ENCODE measurements around the gene HBD. TPM values are rescaled to one million over a fixed set of nuclear protein-coding genes. Genes with fewer than 3 reads are reported as not detected.

Gene HBD
- total and polyA plus RNA-seq, 9 of the 15 experiments (the other 6 are each of a cell fraction or from before 2014, with no cell fraction given) = 11.8 to 169 (median 36.0) TPM

DNA sequence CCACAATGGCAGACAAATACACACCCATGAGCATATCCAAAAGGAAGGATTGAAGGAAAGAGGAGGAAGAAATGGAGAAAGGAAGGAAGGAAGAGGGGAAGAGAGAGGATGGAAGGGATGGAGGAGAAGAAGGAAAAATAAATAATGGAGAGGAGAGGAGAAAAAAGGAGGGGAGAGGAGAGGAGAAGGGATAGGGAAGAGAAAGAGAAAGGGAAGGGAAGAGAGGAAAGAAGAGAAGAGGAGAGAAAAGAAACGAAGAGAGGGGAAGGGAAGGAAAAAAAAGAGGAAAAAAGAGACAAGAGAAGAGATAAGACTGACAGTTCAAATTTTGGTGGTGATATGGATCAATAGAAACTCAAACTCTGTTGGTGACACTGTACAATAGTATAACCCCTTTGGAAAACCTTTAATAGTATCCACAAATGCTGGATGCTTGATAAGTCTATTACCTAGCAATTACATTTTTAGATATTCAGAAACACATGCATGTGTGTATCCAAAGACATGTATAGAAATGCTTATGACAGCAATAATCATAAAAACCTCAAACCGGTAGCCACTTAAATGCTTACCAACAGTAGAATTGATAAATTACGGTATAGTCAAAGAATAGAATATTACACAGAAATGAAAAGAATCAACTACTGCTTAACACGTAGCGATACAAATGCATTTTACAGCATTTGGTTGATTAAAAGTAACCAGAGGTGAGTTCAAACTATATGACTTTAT lies 1.2 kb upstream of the HBD start (continued):
- TF ChIP-seq ZBTB11 (CRISPR knock-in tag; IDR thresholded peaks at IDR 0.05) (no peak), BDP1 (IDR thresholded peaks at IDR 0.05; ENCODE audit: insufficient read depth, insufficient read length) (no peak), CHCHD3 (CRISPR knock-in tag; IDR thresholded peaks at IDR 0.05) (no peak), SREBF1 (IDR thresholded peaks at IDR 0.05; ENCODE audit: borderline replicate concordance, low read depth, low read length) (no peak), COPS2 (conservative IDR thresholded peaks at IDR 0.05) (no peak), E2F4 (CRISPR knock-in tag; IDR thresholded peaks at IDR 0.05; ENCODE audit: low read depth) (no peak), CBX2 (IDR thresholded peaks at IDR 0.05; ENCODE audit: insufficient read depth, low read length, poor library complexity, severe bottlenecking) (no peak), HOXB6 (CRISPR knock-in tag; IDR thresholded peaks at IDR 0.05; ENCODE audit: borderline replicate concordance) (no peak), NR2F6 (CRISPR knock-in tag; IDR thresholded peaks at IDR 0.05) (no peak), TAL1 (IDR thresholded peaks at IDR 0.05) (no peak), HMGN3 (IDR thresholded peaks at IDR 0.05; ENCODE audit: borderline replicate concordance, extremely low read depth, insufficient read length, low read depth, low read length) (no peak), FOXJ3 (CRISPR knock-in tag; IDR thresholded peaks at IDR 0.05) (no peak), IRF2 (CRISPR knock-in tag; IDR thresholded peaks at IDR 0.05) (no peak), PHTF2 (CRISPR knock-in tag; IDR thresholded peaks at IDR 0.05) (no peak)
- TF ChIP-seq, protein P1, sequence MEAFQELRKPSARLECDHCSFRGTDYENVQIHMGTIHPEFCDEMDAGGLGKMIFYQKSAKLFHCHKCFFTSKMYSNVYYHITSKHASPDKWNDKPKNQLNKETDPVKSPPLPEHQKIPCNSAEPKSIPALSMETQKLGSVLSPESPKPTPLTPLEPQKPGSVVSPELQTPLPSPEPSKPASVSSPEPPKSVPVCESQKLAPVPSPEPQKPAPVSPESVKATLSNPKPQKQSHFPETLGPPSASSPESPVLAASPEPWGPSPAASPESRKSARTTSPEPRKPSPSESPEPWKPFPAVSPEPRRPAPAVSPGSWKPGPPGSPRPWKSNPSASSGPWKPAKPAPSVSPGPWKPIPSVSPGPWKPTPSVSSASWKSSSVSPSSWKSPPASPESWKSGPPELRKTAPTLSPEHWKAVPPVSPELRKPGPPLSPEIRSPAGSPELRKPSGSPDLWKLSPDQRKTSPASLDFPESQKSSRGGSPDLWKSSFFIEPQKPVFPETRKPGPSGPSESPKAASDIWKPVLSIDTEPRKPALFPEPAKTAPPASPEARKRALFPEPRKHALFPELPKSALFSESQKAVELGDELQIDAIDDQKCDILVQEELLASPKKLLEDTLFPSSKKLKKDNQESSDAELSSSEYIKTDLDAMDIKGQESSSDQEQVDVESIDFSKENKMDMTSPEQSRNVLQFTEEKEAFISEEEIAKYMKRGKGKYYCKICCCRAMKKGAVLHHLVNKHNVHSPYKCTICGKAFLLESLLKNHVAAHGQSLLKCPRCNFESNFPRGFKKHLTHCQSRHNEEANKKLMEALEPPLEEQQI (IDR thresholded peaks at IDR 0.05) = no peak
- TF ChIP-seq, protein P2, sequence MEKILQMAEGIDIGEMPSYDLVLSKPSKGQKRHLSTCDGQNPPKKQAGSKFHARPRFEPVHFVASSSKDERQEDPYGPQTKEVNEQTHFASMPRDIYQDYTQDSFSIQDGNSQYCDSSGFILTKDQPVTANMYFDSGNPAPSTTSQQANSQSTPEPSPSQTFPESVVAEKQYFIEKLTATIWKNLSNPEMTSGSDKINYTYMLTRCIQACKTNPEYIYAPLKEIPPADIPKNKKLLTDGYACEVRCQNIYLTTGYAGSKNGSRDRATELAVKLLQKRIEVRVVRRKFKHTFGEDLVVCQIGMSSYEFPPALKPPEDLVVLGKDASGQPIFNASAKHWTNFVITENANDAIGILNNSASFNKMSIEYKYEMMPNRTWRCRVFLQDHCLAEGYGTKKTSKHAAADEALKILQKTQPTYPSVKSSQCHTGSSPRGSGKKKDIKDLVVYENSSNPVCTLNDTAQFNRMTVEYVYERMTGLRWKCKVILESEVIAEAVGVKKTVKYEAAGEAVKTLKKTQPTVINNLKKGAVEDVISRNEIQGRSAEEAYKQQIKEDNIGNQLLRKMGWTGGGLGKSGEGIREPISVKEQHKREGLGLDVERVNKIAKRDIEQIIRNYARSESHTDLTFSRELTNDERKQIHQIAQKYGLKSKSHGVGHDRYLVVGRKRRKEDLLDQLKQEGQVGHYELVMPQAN (IDR thresholded peaks at IDR 0.05; ENCODE audit: borderline replicate concordance) = peak; percentile 65
- TF ChIP-seq, protein P3, sequence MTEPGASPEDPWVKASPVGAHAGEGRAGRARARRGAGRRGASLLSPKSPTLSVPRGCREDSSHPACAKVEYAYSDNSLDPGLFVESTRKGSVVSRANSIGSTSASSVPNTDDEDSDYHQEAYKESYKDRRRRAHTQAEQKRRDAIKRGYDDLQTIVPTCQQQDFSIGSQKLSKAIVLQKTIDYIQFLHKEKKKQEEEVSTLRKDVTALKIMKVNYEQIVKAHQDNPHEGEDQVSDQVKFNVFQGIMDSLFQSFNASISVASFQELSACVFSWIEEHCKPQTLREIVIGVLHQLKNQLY (CRISPR knock-in tag; conservative IDR thresholded peaks at IDR 0.05) = no peak

All from K562 (cell line).